Hematopoietic multipotent progenitor cell treated with erythropoietin and hydrocortisone succinate and interleukin-3 and kit ligand, for 4 days (in vitro differentiated cells): ENCODE results near the gene KCNQ1OT1.

Experiments
- DNase-seq: peaks from one replicate; pipeline ENCODE4 v3.0.0-alpha.2; 2015

Gene KCNQ1OT1

GRCh38 chr11:2736577-2737225 is 36.9 kb upstream of the KCNQ1OT1 start:
- DNase-seq: no peak

- no peak for DNase-seq
Measured at GRCh38 chr11:2735053-2735589, 35.3 kb upstream of the KCNQ1OT1 start.

GRCh38 chr11:2734181-2735052 is 34.6 kb upstream of the KCNQ1OT1 start:
- DNase-seq: no peak

GRCh38 chr11:2732940-2733628 is 33.3 kb upstream of the KCNQ1OT1 start:
- DNase-seq: no peak

GRCh38 chr11:2732261-2732939 is 32.6 kb upstream of the KCNQ1OT1 start:
- DNase-seq: no peak

- no peak for DNase-seq
Measured at GRCh38 chr11:2731130-2732125, 31.6 kb upstream of the KCNQ1OT1 start.

- no peak for DNase-seq
Measured at GRCh38 chr11:2730272-2731129, 30.7 kb upstream of the KCNQ1OT1 start.

- no peak for DNase-seq
Measured at GRCh38 chr11:2729841-2730240, 30.0 kb upstream of the KCNQ1OT1 start.

GRCh38 chr11:2728663-2729332 is 29.0 kb upstream of the KCNQ1OT1 start:
- no peak for DNase-seq

GRCh38 chr11:2728128-2728662 is 28.4 kb upstream of the KCNQ1OT1 start:
- DNase-seq: no peak

- DNase-seq: no peak
Measured at GRCh38 chr11:2726964-2727363, 27.2 kb upstream of the KCNQ1OT1 start.

- no peak for DNase-seq
Measured at GRCh38 chr11:2725368-2726300, 25.8 kb upstream of the KCNQ1OT1 start.

- no peak for DNase-seq
Measured at GRCh38 chr11:2724653-2725367, 25.0 kb upstream of the KCNQ1OT1 start.

GRCh38 chr11:2724104-2724503 is 24.3 kb upstream of the KCNQ1OT1 start:
- no peak for DNase-seq

GRCh38 chr11:2722955-2723354 is 23.2 kb upstream of the KCNQ1OT1 start:
- no peak for DNase-seq

- no peak for DNase-seq
Measured at GRCh38 chr11:2721210-2721916, 21.6 kb upstream of the KCNQ1OT1 start.
